ENCODE data around the gene ASTN2.

GRCh38 chr9:116905171-116905588 lies 509.7 kb downstream of the ASTN2 start:
- no peak for TF ChIP-seq CTCF (IDR thresholded peaks at IDR 0.05)
- TF ChIP-seq POLR2A (IDR thresholded peaks at IDR 0.05) = no peak

Data from thyroid gland (tissue), 4 donors.